ENCODE measurements around the gene TNKS2. TPM values are rescaled to one million over a fixed set of nuclear protein-coding genes. Genes with fewer than 3 reads are reported as not detected.

TNKS2 gene
- polyA plus RNA-seq, 3 donors: 20.7 to 25.4 (median 20.9) TPM

DNA sequence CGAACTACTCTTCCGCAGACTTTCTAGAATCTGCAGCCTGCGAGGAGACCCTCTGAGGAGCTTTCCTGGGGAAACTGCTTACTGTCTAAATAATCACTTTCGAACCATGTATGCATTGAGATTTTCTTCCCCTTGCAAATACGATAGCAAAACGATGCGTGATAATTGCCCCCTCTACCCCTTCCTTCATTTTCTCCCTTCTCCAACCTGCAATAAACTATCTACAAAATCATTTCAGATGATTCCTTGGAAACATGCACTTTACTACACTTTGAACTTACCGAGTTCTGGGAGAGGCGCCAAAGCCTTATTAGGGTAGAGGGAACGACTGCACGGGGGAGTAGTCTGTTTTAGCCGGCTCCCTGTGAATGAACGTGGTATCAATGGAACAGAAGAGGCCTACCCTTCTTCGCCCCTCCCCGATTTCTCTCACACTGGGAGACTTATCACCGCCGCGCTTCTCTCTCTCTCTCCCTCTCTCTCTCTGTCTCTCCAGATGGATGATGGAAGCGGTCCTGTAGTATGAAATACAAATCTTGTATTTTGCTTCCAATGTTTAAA lies 111.0 kb downstream of the TNKS2 start, which contains the start of gene FGFBP3:
FGFBP3 (minus strand) TSS at position 370 of the 561 bp plus-strand sequence. CDS start 517 bp downstream, outside the sequence.
- peak in 1 of 3 donors; percentile 16 for DNase-seq
- Histone ChIP-seq H4K20me1 (ENCODE audit: insufficient read depth, low read length) (no peaks in the 10 kb centered on the region), H3K27me3 (ENCODE audit: control insufficient read depth in 2 of 2, insufficient read depth in 2 of 2, low read length in 2 of 2) (peaks cover 4 to 9% of the 10 kb centered on the region in 2 donors), H3K4me1 (ENCODE audit: control insufficient read depth in 1 of 2, insufficient read depth in 2 of 2, low read length in 2 of 2) (peaks cover 10 to 25% of the 10 kb centered on the region in 2 donors), H3K9ac (ENCODE audit: insufficient read depth, low read length, poor library complexity, severe bottlenecking) (peak within 1 kb of the TSS; percentile 72), H3K4me2 (replicated peaks; ENCODE audit: extremely low read depth, low read length, poor library complexity, severe bottlenecking) (peak within 1 kb of the TSS; percentile 90), H3K79me2 (ENCODE audit: insufficient read depth, low read length) (no peaks in the 10 kb centered on the region), H3K27ac (ENCODE audit: low read depth in 1 of 2, low read length in 2 of 2) (peak within 1 kb of the TSS; percentile 44 to 50), H3K9me3 (replicated peaks in 1 of 2; ENCODE audit: control insufficient read depth in 1 of 2, insufficient read depth in 1 of 2, low read length in 2 of 2) (no peaks in the 10 kb centered on the region), H3K36me3 (replicated peaks in 1 of 2; ENCODE audit: control insufficient read depth in 1 of 2, insufficient read depth in 2 of 2, low read length in 2 of 2) (no peaks in the 10 kb centered on the region), H3K4me3 (replicated peaks in 1 of 3; ENCODE audit: low read depth in 2 of 3, low read length in 3 of 3) (peak within 1 kb of the TSS; percentile 42 to 78 (median 70)), H2AFZ (ENCODE audit: insufficient read depth, low read depth, low read length, poor library complexity, severe bottlenecking) (peak within 1 kb of the TSS; percentile 99)
- intact Hi-C loops (cut with micrococcal nuclease): loop anchor here in 1 of 2 donors (5.0 kb wide), 1 partner anchor 42 kb away; no protein-coding TSS in a partner anchor
- 0% methylated on average over 7 of the region's 19 CpGs for WGBS (ENCODE audit: insufficient coverage)
- TF ChIP-seq, protein P1, sequence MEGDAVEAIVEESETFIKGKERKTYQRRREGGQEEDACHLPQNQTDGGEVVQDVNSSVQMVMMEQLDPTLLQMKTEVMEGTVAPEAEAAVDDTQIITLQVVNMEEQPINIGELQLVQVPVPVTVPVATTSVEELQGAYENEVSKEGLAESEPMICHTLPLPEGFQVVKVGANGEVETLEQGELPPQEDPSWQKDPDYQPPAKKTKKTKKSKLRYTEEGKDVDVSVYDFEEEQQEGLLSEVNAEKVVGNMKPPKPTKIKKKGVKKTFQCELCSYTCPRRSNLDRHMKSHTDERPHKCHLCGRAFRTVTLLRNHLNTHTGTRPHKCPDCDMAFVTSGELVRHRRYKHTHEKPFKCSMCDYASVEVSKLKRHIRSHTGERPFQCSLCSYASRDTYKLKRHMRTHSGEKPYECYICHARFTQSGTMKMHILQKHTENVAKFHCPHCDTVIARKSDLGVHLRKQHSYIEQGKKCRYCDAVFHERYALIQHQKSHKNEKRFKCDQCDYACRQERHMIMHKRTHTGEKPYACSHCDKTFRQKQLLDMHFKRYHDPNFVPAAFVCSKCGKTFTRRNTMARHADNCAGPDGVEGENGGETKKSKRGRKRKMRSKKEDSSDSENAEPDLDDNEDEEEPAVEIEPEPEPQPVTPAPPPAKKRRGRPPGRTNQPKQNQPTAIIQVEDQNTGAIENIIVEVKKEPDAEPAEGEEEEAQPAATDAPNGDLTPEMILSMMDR (IDR thresholded peaks at IDR 0.05): no peak
- peak within 1 kb of the TSS in 6 of 7 donors; percentile 42 to 79 (median 78) for H3K27ac Mint-ChIP-seq
- H3K4me1 Mint-ChIP-seq: peaks cover 21% of the 10 kb centered on the region
- peak within 1 kb of the TSS; percentile 94 to 96 for H3K4me3 Mint-ChIP-seq
- H3K27me3 Mint-ChIP-seq (ENCODE audit: low read depth in 3 of 3): peaks cover 1 to 10% (median 7%) of the 10 kb centered on the region in 3 donors
- peaks cover 0 to 2% (median 0%) of the 10 kb centered on the region in 7 donors for H3K9me3 Mint-ChIP-seq
- peaks cover 3 to 6% of the 10 kb centered on the region in 2 donors for H3K36me3 Mint-ChIP-seq

DNA sequence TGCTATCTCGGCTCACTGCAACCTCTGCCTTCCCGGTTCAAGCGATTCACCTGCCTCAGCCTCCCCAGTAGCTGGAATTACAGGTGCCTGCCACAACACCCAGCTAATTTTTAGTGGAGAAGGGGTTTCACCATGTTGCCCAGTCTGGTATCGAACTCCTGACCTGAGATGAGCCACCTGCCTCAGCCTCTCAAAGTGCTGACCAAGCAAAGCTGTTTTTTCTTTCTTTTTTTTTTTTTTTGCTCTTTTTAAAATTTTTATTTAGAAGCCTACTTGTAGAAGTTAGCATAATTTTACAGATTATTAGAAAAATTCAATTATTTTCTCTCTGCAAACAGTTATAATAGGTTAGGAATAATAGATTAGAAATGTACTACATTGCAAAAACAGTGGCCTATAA lies 112.2 kb downstream of the TNKS2 start:
- no peak overlapping the region for H3K4me2 ChIP-seq (replicated peaks; ENCODE audit: extremely low read depth, low read length, poor library complexity, severe bottlenecking)
- H3K27ac ChIP-seq (ENCODE audit: low read depth in 1 of 2, low read length in 2 of 2): no peak overlapping the region
- Mint-ChIP-seq H3K36me3 (peaks cover 3 to 4% of the 10 kb centered on the region in 2 donors), H3K9me3 (peaks cover 0 to 2% (median 0%) of the 10 kb centered on the region in 7 donors), H3K27me3 (ENCODE audit: low read depth in 3 of 3) (peaks cover 5 to 14% (median 11%) of the 10 kb centered on the region in 3 donors), H3K4me3 (no peak overlapping the region), H3K27ac (no peak overlapping the region), H3K4me1 (peaks cover 21% of the 10 kb centered on the region)
- H3K9me3 ChIP-seq (replicated peaks in 1 of 2; ENCODE audit: control insufficient read depth in 1 of 2, insufficient read depth in 1 of 2, low read length in 2 of 2): no peaks in the 10 kb centered on the region
- no peak for DNase-seq
- H3K79me2 ChIP-seq (ENCODE audit: insufficient read depth, low read length): no peaks in the 10 kb centered on the region
- no peaks in the 10 kb centered on the region for H3K36me3 ChIP-seq (replicated peaks in 1 of 2; ENCODE audit: control insufficient read depth in 1 of 2, insufficient read depth in 2 of 2, low read length in 2 of 2)
- H3K4me1 ChIP-seq (ENCODE audit: control insufficient read depth in 1 of 2, insufficient read depth in 2 of 2, low read length in 2 of 2): peaks cover 10 to 25% of the 10 kb centered on the region in 2 donors
- H3K9ac ChIP-seq (ENCODE audit: insufficient read depth, low read length, poor library complexity, severe bottlenecking): no peak overlapping the region
- no peak overlapping the region for H2AFZ ChIP-seq (ENCODE audit: insufficient read depth, low read depth, low read length, poor library complexity, severe bottlenecking)
- TF ChIP-seq, protein P1 (IDR thresholded peaks at IDR 0.05): no peak
- no peak overlapping the region for H3K4me3 ChIP-seq (replicated peaks in 1 of 3; ENCODE audit: low read depth in 2 of 3, low read length in 3 of 3)
- no CpG with 5 or more reads among the region's 4 CpGs for WGBS (ENCODE audit: insufficient coverage)
- no peaks in the 10 kb centered on the region for H4K20me1 ChIP-seq (ENCODE audit: insufficient read depth, low read length)
- peaks cover 4 to 9% of the 10 kb centered on the region in 2 donors for H3K27me3 ChIP-seq (ENCODE audit: control insufficient read depth in 2 of 2, insufficient read depth in 2 of 2, low read length in 2 of 2)
- intact Hi-C loops (cut with micrococcal nuclease): loop anchor here in 1 of 2 donors (10.0 kb wide), 1 partner anchor 56 kb away; no protein-coding TSS in a partner anchor

Small RNA genes within 50 kb of the gene (small RNA-seq; reads per million reads assigned to genes)
- gene AL359198.2 (ENCODE audit: insufficient read length, low read depth) (not detected), gene SRP9P1 (ENCODE audit: insufficient read length, low read depth) (not detected)

Other genes starting within 250 kb of the TNKS2 start
- not detected for gene PPP1R3C, start 165.4 kb upstream of the TNKS2 start, polyA plus RNA-seq
- under 1 TPM; 0.30 to 0.45 (median 0.32) TPM for gene FGFBP3, start 111.1 kb downstream of the TNKS2 start, polyA plus RNA-seq
- gene BTAF1, start 125.3 kb downstream of the TNKS2 start, polyA plus RNA-seq: 10 to 100 TPM in 1 of 3 donors, 1 to 10 TPM in 2; 3.7 to 59.8 (median 5.1) TPM